Midbrain (tissue), 1 donor: ENCODE data around the gene HSD17B11.
A peak's percentile ranks its signal among the peaks of the same experiment; 100 is the strongest.
"Not testable (repeated sequence)": the region's sequence is repeated elsewhere in the genome, so short reads cannot be mapped to it uniquely, and the experiment has no call there.

Experiments used
- DNase-seq: peaks from one replicate; lab custom pipeline; 2025; lab: John Stamatoyannopoulos, UW

HSD17B11 gene

DNA sequence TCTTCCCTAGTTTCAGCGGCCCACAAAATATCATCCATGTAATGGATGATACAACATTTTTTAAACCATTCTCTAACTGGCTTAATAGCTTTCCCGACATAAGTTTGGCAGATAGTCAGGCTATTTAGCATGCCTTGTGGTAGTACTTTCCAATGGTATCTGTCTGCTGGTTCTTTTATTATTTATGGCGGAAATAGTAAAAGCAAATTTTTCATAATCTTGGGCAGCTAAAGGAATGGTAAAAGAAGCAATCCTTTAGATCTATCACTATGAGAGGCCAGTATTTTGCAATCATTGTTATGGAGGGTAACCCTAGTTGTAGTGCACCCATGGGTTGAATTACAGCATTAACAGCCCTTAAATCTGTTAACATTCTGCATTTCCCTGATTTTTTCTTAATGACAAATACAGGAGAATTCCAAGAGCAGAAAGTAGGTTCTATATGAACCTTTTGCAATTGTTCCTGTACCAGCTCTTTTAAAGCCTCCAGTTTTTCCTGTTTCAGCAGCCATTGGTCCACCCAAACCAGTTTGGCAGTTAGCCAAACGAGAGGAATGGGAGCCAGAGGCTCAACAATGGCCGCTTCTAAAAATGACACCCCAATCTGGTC, 14.3 kb upstream of the HSD17B11 start:
- DNase-seq, result no peak

DNA sequence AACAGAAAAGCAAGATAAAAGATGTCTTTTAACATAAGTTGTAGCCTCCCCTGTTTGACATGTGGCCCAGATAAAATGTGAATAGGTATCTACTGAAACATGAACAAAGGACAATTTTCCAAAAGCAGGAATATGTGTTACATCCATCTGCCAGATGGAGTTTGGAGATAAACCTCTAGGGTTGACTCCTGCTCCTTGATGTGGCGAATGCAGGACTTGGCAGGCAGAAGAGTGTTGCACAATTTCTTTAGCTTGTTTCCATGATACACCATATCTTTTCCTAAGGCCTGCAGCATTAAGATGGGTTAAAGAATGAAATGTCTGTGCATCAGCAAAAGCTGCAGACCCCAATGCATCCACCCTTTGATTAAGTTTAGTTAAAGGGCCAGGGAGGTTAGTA, 12.7 kb upstream of the HSD17B11 start:
- DNase-seq, result not testable (repeated sequence)

DNA sequence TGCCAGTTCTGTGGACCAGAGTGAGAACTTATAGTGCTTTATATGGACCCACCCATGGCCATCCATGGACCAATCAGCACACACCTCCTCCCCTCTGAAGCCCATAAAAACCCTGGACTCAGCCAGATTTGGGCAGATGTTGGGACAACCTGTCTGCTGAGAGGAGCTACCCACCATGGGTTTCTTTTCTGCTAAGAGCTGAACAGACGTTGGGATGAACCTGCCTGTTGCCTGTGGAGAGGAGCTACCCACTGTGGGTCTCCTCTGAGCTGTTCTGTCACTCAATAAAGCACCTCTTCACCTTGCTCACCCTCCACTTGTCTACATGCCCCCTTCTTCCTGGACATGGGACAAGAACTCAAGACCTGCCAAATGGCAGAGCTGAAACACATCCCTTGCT, 9.0 kb upstream of the HSD17B11 start:
- no peak for DNase-seq

DNA sequence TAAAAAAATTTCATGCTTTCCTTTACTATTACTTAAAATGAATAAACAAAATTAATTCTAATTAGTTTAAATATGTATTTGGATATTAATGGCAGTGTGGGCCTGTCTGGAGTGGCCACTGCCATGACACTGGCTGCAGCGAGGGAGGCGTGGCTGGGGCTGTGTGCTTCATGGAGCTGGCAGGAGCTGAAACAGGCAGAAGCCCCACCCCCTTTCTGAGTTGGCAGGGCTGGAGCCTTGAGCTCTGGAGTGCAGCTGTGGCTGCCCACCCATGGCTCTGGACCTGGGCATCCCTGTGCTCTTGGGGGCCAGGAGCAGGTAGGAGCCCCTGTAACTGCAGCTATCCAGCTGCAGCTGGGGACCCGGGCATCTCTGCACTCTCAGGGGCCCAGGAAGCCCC, 8.2 kb upstream of the HSD17B11 start:
- DNase-seq, result no peak

DNA sequence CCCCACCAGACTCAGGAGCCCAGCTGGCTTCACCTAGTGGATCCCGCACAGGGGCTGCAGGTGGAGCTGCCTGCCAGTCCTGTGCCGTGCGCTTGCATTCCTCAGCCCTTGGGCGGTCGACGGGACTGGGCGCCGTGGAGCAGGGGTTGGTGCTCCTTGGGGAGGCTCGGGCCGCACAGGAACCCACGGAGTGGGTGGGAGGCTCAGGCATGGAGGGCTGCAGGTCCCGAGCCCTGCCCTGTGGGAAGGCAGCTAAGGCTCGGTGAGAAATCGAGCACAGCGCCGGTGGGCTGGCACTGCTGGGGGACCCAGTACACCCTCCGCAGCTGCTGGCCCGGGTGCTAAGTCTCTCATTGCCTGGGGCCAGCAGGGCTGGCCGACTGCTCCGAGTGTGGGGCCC, 4.9 kb upstream of the HSD17B11 start:
- not testable (repeated sequence) for DNase-seq

DNA sequence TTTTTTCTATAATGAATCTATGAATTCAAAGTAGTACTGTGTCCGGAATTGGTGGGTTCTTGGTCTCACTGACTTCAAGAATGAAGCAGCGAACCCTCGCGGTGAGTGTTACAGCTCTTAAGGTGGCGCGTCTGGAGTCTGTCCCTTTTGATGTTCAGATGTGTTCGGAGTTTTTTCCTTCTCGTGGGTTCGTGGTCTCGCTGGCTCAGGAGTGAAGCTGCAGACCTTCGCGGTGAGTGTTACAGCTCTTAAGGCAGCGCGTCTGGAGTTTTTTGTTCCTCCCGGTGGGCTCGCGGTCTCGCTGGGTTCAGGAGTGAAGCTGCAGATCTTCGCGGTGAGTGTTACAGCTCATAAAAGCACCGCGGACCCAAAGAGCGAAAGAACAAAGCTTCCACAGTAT, 4.1 kb upstream of the HSD17B11 start:
- not testable (repeated sequence) for DNase-seq

DNA sequence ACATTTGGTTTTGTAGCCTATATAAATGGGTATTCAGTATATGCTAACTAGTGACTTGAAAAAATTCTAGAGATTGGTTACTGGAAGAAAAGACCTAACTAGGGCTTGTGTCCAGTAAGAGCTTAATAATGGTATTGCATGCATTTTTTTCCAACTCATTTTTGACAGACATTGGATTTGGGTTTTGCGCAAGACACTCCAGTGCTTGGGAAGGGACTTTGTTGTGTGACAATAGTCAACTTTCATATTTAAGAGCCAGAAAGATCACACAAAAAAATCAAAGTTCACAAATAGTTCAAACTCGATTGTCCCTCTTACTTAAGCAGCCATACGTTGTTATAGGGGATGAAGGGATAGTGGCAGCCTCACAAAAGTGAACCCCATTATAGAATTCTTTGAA, 1.2 kb upstream of the HSD17B11 start:
- DNase-seq, result no peak

DNA sequence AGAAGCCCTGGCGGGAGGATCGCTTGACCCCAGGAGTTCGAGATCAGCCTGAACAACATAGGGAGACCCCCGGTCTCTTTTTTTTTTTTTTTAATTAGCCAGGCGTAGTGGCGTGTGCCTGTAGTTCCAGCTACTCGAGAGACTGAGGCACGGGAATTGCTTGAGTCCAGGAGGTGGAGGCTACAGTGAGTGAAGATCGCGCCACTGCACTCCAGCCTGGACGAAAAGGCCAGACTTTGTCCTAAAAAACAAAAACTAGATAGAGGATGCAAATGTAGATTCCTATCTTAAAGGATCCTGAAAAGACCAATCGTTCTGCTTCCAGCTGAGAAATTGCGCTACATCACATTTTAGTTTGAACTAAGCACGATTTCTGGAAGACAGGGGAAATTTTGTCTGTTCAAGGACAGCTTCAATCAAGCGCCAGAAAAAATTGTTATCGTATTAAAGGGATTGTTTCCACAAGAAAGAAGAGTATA, 627 bp upstream of the HSD17B11 start:
- DNase-seq, result no peak

DNA sequence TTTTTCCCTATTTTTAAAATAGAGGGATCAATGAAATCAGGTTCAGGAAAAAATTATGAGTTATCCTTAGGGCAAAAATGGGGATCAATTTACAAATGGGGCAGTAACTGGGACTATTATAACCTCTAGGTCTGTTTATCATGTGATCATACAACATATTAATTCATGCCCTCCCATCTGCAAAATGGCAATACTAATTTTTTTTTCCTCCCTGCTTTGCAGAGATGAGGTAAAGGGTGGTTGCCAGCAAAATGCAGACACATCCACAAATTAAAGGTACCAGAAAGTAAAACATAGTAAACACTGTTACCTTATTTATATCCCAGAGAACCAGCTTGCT, 467 bp downstream of the HSD17B11 start:
- DNase-seq, result no peak

DNA sequence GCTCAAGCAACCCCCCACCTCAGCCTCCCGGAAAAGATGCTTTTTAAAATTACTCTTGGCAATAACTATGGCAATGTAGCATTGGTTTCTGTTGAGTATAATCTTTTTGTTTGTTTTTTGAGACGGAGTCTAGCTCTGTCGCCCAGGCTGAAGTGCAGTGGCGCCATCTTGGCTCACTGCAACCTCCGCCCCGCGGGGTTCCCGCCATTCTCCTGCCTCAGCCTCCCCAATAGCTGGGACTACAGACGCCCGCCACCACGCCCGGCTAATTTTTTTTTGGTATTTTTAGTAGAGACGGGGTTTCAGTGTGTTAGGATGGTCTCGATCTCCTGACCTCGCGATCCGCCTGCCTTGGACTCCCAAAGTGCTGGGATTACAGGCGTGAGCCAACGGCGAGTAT, 933 bp downstream of the HSD17B11 start:
- not testable (repeated sequence) for DNase-seq

DNA sequence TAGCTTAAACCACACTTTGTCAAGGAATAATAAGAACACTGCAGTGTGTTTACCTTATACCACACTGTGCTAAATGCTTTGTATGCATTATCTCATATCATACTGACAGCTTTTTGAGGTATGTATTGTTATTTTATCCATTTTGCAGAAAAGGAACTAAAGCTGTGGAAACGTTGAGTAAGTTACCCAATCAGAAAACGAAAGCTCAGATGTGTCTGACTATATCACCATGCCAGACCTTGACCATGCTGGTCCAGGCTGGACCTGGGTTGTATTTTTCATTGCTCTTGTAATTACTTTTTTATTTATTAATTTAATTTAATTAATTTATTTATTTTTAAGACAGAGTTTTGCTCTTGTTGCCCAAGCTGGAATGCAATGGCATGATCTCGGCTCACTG, 2.1 kb downstream of the HSD17B11 start:
- DNase-seq, result no peak

DNA sequence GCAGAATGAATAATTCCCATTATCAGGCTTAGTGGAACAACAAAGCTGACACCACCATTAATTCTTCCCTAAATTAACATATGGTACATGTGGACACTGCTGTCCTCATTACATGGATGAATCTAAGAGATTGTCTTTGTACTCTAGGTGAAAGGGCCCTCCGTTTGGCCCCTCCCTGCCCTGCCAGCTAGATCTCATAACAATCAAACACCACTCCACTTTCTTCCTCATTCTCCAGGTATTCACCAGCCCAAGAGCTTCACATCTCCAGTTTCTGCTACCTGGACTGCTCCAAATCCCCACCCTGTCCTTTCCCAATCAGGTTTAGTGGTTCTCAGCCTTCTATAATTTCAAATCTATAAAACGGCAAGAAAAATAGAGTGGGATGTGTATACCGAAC, 3.8 kb downstream of the HSD17B11 start:
- DNase-seq, result no peak

DNA sequence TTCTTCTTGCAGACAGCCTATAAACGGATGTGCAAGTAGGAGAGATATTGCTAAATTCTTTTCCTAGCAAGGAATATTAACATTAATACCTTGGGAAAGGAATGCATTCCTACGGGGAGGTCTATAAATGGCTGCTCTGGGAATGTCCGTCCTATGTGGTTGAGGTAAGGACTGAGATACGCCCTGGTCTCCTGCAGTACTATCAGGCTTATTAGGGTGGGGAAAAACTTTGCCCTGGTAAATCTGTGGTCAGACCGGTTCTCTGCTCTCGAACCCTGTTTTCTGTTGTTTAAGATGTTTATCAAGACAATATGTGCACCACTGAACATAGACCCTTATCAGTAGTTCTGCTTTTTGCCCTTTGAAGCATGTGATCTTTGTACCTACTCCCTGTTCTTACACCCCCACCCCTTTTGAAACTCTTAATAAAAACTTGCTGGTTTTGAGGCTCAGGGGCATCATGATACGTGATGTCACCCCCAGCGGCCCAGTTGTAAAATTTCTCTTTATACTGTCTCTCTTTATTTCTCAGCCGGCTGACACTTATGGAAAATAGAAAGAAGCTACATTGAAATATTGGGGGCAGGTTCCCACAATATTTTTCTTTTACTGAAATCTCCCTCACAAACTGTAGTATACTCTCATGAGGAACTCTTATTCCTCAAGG, 6.4 kb downstream of the HSD17B11 start:
- not testable (repeated sequence) for DNase-seq

DNA sequence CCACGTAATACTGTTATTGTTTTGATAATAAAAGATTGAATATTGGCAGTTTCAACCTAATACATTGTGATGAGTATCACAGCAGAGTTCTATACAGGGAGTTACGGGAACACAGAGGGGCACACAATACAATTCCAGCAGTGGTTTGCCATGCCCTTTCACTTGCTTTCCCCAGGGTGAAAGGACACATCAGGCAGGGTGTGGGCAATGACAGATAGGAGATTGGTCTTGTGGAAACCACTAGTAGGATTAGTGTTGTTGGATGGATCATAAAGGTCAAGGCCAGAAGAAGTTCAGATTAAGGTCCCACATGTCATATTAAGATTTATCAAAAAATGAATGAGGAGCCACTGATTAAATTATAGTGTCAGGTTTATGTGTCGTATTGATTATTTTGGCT, 8.1 kb downstream of the HSD17B11 start:
- DNase-seq, result no peak

DNA sequence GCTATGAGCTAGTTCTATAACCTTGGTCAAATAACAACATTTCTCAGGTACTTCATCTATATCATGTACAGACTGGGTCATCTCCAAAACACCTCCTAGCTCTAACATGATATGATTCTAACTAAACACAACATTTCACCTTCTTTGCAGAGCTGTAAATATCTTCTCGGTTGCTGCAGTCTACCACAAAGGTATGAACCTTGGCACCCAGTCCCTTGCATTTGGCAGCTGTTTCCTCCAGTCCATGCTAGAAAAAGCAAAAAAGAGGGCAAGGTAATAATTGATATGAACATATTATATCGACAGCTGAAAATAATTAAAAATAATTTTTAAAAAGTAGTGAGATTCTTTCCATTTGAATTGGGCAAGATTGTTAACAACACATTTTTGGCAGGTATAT, 8.9 kb downstream of the HSD17B11 start:
- no peak for DNase-seq

DNA sequence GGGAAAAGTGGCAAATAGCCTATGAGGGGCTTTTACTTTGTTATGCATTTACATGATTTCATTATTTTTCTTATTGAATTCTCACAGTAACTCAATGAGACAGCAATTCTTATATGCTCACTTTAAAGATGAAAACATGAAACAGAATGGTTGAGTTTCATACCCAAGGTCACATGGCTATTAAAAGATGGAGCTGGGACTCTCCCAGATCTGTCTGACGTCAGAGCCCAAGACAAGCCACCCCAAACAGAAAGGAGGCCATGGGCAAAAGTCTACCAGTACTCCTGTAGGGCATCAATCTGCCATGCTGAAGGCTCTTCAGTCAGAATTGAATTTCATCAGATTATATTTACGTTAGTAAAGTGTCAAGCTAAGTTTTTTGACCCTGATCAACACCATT, 13.2 kb downstream of the HSD17B11 start:
- no peak for DNase-seq

DNA sequence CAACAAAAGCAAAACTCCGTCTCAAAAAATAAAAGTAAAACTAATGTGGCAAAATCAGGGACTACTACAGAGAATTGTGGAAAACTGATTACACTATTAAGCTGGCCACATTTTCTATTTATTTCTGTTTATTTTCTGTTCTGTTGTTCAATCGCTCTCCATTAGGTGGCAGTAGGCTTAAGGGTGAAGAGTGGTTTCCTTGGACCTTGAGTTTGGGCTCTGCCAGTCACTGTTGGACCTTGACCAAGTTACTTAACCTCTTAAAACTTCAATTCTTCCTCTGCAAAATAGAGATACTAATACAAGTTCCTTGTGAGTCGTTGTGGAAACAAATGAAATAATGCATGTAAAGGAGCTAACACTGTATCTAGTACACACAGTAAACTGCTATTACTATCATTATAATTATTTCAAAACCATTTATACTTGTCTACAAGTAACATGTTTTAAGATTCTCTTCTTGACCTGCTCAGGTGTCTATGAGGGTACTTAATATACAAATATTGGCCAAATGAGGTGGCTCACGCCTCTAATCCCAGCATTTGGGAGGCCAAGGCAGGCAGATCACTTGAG, 15.2 kb downstream of the HSD17B11 start:
- DNase-seq, result peak; percentile 75

DNA sequence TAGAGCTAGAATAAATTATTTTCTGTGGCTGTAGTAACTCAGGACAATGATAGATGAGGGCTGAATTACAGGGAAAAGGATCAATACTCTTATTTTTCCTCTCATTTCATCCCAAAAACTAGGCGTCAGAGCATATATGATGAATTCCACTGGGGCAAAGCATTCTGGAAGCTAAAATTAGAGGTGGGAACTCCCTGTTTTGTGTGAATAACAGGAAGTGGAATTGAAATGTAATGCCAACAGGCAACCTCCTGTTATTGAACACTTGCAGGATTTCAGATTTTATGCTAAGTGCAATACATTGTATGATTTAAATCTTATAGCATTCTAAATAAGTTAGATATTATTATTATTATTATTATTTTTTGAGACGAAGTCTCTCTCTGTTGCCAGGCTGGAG, 20.9 kb downstream of the HSD17B11 start:
- DNase-seq, result no peak

DNA sequence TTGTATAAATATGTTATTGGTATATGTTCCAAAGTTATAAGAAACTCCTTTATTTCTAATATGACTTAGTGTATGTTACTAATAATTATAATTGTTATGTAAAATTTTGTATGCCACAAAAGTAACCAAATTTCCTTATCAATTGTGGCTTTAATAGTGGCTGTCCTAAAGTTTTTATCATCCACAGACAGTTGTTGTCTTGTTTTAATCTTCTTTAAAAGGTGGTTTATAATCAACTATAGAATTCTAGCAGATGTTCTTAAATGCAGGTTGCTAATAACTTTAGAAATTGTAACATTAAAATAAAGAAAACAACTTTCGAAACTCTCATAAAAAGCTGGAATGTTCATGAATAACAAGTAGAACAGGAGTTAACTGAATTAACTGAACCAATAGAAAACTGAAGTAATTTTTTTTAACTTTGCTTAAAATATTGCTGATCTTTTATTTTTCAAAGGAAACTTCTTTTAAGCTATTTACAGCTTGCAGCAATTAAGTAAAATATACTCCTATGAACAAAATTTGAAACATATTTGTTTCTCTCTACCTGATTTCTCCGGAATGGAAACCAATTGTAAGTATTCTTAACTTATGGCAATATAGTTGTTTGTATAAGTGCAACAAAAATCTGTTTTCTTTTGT, 24.3 kb downstream of the HSD17B11 start:
- no peak for DNase-seq

DNA sequence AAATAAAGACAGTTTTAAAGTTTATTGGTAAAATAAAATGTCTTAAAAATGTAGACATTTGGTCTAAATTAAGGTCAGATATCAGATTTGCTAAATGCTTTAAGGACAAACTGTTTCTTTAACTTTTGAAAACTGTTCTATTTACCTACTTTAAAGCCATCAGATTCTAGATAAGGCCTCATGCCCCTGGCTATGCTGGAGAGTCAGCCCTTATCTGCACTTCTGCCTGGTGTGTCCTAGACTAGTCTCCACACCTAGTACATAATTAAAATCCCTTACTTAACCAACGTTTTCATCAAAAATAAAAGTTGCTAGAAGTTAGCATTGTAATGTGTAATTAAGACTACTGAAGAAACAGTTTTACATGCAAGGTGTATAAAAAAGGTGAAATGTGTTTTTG, 25.6 kb downstream of the HSD17B11 start:
- DNase-seq, result no peak

DNA sequence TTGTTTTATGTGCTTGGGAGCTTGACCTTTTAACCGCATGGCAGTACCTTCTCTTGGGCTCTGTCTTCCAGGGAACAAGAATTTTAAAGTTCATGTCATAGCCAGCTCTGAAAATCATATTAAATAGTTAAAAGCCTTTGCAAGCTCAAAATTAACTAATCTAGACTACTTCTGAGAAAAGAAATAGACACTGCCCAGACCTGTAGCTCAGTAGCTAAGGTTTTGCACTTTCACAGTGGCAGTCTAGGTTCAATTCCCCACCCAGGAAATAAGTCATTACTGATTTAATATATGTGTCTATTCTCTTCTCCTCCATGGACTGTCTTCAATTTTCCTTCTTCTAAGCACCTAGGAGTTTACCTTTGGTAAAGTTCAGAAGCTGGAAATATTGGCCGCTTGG, 27.4 kb downstream of the HSD17B11 start:
- DNase-seq, result no peak

DNA sequence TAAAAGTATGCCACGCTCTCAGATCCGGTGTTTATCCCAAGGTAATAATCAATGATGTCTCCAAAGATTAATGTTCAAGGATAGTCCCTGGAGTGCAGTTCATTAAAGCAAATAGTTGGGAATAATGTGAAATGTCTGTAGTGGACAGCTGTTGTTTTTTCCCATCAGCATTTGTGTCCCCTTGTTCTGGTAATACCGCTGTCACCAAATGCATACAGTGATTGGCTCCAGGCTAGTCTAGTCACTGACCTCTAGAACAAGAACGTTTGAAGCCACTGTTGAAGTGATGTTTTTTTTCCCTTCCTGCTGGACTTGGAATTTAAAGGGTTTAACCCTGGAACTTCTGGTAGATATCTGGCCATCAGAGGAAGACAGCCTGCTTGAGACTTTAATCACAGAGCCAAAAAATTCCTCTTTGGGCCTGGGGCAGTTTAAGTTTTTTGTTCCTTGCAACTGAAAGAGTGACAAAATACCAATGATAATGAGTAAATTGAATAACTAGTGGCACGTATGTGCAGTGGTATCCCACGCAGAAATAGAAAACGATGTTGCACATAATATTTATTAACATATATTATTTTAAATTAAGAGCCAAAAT, 30.6 kb downstream of the HSD17B11 start:
- DNase-seq, result no peak

DNA sequence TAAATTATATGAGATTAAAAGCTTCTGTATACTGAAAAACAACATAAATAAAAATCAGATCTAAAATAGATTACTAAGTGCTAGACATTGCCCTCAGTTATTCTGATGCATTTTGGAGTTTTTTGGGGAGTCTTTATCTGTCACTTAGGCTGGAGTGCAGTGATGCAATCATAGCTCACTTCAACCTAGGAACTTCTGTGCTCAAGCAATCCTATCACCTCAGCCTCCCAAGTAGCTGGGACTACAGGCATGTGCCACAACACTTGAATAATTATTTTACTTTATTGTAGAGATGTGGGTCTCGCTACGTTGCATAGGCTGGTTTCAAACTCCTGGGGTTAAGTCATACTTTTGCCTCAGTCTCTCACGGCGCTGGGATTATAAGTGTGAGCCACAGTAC, 31.7 kb downstream of the HSD17B11 start:
- no peak for DNase-seq
